Activated CD8-positive, alpha-beta memory T cell treated with anti-CD3 and anti-CD28 coated beads for 48 hours (primary cell): ENCODE measurements around the gene EXOSC7.
"Not testable (repeated sequence)": the region's sequence is repeated elsewhere in the genome, so short reads cannot be mapped to it uniquely, and the experiment has no call there.

Experiments used
- DNase-seq, 3 experiments: peaks; one replicate each; pipeline ENCODE4 v3.0.0-alpha.2; 2020; ENCODE audit warnings: low read depth in 2 of 3, low spot score in 2 of 3

Gene EXOSC7

DNA sequence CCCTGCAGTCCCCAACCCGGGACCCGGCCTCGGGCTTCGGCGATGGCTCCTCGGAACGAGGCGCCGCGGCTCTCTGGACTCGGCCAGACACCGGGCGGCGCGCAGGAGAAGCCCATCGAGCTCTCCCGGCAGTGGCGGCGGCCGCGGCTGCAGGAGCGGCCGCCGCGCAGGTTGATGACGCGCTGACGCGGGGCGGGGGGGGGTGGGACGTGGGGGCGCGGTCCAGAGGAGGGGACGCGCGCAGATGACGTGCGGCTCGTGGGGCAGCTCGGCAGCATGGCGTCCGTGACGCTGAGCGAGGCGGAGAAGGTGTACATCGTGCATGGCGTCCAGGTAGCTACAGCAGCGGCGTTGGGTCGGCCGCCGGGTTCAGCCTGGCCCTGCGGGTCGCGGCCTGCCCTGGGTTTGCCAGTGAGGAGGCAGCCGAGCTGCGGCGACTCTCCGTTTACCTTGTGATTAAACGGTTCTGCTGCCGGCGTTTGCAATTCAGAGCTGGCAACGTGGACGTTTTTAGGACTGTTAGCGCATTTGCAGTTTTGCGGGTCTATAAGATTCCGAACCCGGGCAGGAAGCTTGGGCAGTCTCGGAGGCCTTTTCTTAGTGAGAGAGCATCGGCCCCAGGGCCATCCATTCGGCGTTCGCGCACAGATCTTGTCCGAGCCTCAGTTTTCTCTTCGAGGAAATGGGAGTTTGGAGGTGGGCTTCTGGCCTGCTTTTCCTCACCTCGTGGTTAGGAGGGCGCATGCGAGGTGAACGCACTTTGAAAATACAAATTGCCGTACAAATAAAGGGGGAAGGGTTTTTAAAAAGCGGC is at the start of gene EXOSC7, which contains the start of gene ZDHHC3:
TSS of gene EXOSC7 (plus strand) at position 243 of the 814 bp plus-strand sequence. CDS start at position 277, 34 bp downstream.
TSS of gene ZDHHC3 (minus strand) at position 173 of the 814 bp plus-strand sequence. CDS start 16,738 bp downstream, outside the sequence.
- peak; percentile 55 to 65 (median 60) for DNase-seq

DNA sequence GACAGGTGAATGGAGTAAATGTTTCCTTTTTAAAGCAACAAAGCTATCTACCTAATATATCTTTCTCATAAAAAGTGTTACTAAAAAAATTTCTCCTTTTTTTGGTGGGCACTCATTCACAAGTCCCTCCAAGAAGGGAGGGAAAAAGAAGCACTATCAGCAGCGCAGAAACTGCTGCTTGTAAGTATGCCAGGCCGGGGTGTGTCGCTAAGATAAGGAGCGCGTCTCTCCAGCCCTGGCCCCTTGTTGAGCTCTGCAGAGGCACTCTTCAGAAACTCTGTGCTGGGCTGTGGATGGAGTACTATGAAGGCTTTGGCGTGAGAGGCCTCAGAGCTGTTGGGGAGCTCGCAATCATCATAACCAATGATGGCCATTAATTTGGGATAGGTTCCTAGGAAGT is 49.1 kb upstream of the EXOSC7 start:
- DNase-seq: no peak

DNA sequence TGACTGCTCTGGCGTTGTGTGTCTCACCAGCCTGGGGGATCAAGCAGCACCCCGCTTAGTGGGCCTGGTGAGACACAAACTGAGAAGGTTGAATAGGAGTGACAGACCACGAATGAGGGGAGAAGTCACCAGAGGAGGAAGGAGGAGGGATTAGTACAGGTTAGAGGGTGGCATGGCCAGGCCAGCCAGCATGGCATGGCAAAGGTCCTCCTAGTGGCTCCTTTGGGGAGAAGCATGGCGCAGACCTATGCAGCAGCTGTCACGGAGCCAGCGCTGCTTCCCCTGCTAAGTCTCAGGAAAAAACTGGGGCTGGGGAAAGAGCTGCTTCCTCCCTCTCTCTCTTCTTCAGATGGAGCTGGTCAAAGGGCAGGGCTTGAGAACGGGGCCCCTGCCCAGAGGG is 48.7 kb upstream of the EXOSC7 start:
- no peak for DNase-seq

DNA sequence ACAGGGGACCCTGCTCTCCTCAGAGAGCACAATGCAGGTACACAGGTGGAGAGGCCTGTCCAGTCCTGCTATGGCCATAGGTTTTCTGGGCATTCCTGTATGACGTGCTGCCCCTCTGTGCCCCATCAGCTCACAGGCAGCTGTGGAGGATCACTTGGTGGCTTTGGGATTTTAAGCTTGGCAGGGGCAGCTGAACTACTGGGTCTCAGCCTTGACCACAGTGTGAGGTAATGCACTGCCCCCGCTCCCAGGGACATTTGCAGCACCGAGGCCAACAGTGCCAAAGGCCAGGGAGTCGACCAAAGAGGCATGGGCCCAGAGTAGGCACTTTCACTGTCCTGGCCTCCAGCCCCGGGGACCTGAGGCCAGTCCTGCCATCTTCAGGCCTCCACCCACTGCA is 46.3 kb upstream of the EXOSC7 start:
- DNase-seq: no peak

DNA sequence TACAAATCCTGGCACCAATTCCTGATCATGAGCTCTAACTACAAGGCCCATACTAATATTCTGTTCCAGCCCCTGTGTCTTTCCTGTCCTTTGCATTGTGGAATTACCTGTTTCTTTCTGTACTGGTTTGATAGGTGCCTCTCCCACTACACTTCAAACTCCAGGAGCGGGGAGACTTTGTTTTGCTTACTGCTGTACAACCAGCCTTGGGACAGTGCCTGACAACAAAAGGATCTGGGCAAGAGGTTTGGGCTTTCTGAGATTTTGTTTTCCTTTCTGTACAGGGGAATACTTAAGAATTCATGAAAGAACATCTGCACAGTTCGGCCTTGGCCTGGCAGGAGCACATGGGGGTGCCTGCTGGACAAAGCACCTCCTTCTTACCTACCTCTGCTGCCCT is 45.1 kb upstream of the EXOSC7 start:
- no peak for DNase-seq

DNA sequence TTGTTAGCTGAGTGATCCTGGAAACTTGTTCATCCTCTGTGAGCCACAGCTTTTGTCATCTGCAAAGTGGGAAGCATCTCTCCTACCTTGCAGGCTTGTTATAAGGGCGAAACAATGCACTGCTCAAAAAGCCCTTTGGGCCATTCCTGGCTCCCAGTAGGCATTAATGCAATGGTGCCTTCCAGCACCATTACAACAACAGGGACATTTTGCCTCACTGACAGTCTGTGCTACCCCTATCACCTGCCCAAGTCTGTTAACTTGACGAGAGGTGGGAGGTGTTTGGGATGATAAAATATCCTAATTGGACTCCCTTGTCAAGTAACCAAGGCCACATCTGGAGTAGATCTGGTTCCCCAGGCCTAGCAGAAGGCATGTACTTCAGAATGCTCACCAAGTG is 44.3 kb upstream of the EXOSC7 start:
- DNase-seq: no peak

DNA sequence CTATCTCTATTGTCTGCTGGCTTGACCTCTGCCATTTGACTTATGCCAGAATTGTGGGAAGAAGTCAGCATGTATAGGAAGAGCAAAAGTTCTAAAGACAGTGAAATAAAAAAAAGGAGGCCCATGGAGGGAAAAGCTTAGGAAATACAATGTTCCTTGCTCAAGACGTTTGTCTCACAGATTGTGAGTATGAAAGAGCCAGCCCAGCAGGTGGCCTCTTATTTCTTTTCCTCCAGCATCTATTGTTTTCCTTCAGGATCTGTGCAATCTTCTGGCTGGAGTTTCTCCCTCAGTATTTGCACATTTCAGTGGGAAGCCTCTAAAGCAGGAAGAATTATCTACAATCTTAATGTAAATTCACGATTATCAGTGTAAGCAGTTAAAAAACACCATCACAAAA is 43.8 kb upstream of the EXOSC7 start:
- no peak for DNase-seq

DNA sequence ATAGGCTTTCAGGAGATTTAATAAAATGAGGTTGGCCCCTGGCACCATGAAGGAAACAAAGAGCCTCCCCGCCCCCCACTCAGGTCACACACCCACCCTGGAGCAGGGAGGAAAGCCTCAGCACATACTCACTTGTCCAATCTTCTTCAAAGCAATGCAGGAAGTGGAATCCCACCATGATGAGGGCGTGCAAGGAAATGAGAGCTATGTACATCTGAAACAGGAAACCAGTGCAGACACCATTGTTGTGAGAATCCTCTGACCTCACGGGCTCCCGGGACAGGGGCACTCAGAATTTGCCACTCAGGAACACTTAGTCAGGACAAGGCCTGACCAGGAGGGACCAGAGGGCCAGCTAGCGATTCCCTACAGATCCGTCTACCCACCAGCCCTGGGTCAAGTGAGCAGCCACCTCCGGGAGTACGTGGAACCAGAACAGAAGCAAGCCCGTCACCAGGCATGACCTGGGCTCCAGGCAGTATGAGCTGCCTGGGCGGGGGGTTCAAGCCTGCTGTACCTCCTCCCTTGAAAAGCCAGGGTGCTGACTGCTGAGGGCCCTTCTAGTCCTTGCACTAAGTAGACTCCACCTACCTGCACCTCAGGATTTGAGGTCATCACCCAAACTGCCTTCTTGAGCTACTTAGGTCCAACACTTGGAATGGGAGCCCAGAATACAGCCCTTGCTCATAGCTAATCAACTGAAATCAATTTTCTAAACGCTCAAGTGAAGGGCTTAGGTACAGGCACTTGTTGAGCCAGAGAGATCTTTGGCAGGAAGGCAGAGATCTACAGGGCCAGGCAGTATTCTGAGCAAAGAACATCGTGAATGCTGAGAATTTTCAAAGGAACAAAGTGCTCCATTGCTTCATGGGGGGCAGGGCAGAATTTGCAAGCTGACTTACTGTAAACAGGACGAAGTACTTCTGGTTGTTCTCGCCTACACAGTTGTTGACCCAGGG is 42.8 kb upstream of the EXOSC7 start:
- DNase-seq: no peak

DNA sequence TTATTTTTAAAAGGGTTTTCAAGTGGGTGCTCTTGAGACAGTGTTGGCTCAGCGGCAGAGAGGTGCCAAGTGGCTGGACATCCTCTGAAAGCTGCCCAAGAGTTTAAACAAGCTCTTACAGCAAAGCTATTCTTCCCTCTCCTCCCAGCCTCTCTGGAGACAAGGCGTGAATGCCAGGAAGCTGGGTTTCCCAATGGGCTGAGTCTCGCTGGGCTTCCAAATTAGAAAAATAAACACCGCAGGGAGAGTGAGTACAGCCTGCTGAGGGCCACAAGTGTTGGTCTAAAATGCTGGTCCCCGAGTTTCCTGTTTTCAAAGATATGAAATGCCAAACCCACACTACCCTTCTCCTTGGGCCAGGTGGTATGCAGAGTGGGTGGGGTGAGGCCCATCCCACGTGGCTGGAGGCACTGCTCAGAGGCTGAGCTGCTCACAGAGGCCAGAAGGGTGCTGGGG is 36.4 kb upstream of the EXOSC7 start:
- DNase-seq: no peak

DNA sequence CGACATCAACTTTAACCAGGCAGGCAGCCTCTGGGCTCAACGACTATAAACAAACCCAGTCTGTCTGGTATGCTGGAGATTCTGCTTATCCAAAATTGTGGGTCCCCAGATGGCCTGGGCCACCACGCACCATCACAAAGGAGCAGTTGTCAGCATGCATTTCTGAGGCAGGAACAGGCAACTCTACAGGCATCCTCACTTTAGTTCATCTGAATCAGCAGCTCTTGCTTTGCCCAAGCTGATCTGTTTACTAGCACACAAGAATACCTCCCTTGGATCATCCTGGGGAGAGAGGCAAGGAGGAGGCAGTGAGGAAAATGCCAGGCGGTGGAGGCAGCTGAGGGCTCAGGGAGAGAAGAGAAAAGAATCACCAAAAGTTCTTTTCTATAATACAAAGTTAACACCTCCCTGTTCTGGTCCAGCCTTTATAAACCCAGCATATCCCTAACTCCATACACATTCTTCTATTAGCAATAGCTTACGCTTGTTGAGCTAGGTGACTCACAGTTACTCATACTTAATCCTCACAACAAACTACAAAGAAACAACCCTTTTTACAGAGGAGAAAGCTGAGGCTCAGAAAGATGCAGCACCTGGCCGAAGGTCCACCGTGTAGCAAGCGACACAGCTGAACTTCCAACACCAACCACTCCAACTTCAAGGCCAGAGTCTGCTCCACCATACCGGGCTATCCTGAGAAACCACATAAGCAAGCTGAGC is 33.7 kb upstream of the EXOSC7 start:
- no peak for DNase-seq

DNA sequence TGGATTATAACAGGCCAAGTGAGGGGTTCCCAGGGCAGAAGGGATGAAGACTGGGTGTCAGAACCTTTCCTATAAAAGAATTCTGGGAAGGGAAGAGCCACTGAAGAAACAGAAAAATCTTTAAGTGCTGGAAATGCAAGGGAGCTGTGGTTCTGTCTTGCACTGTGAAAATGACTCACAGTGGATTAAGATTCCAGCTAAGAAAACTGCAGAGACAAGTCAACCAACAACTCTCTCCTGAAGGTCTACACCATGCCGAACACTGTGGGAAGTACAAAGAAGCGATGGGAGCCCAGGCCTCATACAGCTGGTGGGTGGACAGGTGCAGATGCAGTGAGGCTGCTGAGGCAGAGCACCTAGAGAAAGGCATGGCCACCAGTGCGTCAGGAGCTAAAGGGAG is 27.8 kb upstream of the EXOSC7 start:
- no peak for DNase-seq

DNA sequence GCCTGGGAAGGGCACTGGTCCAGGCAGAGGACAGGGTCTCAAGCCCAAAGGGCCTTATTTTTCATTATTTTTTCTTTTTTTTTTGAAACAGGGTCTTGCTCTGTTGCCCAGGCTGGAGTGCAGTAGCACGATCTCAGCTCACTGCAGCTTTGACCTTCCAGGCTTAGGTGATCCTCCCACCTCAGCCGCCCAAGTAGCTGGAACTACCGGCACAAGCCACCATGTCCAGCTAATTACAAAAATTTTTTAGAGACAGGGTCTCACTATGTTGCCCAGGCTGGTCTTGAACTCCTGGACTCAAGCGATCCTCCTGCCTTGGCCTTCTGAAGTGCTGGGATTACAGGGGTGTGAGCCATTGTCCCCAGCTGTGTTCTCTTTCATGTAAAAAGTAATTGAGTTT is 26.3 kb upstream of the EXOSC7 start:
- DNase-seq: not testable (repeated sequence)

DNA sequence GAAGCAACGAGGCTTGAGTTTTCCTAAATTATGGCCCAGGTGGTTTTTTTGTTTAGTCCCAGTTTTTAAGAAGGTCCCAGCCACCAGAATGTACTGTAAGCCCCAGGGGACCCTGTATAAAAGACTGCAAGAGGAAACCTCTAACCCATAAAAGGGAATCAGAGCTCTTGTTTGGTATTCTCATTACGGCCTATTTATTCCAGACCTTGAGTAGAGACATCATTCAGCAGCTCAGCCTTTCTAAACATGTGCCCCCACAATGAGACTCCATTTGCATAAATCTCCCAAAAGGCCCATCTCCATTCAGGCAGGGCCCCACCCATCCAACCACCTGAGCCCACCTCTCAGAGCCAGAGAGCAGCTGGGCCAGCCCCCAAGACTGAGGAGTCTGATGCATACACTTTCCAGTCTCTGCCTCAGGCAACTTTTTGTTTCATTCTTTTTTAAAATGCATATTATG is 25.7 kb upstream of the EXOSC7 start:
- DNase-seq: no peak

DNA sequence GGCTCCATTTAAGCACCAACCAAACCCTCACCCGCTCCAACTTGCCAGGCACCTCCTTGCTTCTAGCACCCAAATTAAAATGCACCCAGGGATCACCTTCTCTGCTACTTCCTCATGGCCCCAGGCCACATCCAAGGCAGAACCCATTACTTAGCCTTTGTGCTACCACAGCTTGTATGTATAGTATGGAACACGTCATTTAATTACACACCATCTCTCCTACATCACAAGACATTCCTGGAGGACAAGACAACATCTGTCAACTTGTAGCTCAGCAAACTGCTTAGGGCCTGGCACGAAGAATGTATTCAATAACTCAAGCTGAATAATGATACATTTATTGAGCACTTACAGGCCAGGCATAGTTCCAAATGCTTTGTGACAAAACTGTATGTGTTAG is 23.4 kb upstream of the EXOSC7 start:
- DNase-seq: no peak

DNA sequence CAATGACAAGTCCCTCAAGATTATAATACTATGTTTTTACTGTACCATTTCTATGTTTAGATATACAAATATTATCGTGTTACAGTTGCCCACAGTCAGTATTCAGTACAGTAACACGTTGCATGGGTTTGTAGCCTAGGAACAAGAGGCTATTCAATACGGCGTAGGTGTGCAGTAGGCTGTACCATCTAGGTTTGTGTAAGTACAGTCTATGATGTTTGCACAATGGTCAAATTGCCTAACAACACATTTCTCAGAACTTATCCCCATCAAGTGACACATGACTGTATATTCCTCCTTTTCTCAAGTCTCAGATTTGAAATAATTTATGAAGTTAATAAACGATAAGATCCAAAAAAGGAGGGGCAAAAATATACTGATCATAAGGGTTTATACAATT is 21.7 kb upstream of the EXOSC7 start:
- DNase-seq: no peak

DNA sequence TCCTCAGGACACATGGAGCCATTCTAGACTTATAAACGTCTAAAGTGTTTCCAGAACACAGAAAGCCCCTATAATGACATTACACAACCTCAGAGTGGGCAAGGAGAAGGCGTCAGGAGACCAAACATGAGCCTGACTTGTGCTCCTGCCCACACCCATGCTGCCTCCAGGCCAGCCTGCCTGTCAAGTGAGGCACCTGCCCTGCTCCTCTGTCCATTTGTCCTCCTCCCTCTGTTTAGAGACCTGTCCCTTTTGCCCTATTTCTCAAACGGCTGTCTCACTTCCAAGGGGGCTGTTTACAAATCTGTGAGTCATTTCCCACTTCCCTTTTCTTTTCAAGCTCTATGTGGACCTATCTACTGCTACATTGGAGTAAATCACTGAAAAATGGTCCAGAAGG is 21.1 kb upstream of the EXOSC7 start:
- no peak for DNase-seq

DNA sequence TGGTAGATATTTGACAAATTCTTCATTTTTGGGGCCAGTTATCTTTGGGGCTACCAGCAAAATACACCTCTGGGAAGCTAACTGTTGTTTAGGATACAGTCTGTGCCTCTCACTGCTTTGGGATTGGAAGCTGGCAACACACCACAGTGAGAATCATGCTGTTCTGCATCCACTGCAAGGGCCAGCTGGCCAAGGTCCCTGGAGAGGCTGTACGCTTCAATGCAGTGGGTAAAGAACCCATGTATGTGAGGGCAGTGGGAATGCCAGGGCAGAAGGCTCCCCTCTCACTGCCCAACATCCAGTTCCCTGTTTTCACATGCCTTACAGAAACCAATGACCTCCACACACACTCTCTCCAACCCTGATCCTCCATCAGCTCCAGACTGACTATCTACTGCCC is 20.1 kb upstream of the EXOSC7 start:
- no peak for DNase-seq

DNA sequence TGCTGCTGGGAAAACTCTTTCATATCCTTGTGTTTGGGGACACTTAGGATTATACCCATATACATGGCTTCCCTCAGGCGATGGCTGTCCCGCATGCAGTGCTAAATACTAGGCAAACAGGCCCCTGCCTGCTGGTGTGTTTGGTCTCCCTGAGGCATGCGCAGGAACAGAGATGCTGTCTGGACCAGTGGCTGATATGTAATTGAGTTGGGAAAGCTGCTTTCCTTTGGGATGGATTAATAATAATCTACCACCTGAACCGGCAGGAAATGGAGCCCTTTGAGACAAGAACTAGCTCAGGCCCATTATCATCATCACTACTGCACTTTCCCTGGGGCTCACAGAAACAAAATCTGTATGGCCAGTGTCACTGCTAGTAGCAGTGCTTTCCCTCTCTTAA is 18.1 kb upstream of the EXOSC7 start:
- no peak for DNase-seq

DNA sequence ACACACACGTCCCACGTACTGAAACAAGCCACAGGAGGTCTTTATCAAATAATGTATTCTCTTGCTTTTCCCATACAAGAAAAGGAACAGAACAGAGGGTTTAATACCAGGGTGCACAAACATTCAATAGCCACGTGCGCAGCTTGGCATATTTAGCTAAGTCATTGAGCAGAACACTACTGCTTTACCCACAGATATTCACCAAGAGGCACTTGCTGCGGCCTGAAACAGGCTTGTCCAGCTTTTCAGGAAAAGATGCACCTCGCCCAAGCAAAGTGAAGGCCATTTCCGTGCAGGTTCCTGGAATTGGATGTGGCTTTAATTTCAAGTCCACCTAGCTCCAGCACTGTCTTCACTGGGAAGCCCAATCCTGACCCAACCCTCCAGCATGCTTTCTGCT is 17.7 kb upstream of the EXOSC7 start:
- no peak for DNase-seq

DNA sequence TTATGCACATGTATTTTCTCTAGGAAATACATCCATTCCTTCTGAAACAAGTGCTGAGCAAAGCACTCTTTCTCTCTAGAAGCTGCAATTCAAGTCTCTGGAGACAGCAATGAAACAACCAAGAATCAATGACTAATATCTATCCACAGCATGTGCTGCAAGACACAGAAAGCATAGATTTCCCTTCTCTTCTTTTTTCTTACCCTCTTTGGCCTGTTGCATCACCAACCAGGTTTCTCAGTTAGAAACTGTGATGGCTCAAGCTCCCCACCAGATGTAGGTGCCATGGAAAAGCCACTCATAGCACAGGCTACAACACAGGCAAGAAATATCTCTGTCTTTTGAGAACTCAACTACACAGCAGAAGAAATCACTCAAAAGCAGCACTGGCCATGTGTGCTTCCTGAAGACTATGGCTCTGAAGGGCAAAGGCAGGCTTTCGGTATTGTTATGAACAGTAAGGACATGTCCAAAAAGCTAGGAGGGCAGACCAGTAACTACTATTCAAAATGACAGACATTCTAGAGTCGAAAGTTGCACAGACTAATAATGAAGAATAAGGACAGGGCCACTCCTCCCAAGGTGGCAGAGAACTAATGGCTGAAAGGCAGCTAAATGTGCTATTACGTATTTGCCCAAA is 15.5 kb upstream of the EXOSC7 start:
- no peak for DNase-seq

DNA sequence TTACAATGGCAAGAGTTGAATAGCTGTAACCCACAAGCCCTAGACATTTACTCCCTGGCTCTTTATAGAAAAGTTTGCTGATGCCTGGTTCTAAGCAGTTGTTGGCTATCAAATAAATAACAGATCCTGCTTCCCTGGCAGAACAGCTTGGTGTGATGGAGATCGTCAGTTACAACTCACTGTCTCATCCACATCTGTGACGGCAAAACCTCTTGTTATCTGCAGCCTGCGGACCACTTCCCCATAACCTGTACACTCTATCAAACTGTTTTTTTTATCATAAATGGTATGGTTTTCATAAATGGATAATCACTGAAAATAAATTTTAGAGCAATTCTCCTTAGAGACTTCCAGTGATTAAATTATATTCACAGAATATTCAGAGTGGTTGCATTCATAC is 14.2 kb upstream of the EXOSC7 start:
- DNase-seq: no peak
